GM12864 (cell line): ENCODE measurements around the gene B3GALT4.
"Not testable (repeated sequence)": the region's sequence is repeated elsewhere in the genome, so short reads cannot be mapped to it uniquely, and the experiment has no call there.

Source experiments
- DNase-seq: peaks from one replicate; pipeline ENCODE4 v3.0.0-alpha.2; 2011; ENCODE audit warnings: low read depth
- H3K4me3 ChIP-seq: 2 replicates; pipeline ENCODE4 v1.5.1; 2011; ENCODE audit warnings: mild to moderate bottlenecking, low read depth, low read length, control low read depth
- CTCF ChIP-seq: IDR thresholded peaks from 2 replicates; pipeline ENCODE4 v1.5.1; 2011; ENCODE audit warnings: low read depth, mild to moderate bottlenecking, moderate library complexity, low read length, control low read depth, inconsistent platforms; ENCODE audit errors: missing control alignments

The B3GALT4 gene

GRCh38 chr6:33271468-33272274 lies 5.3 kb upstream of the B3GALT4 start, which contains the start of the genes RPS18 and VPS52:
Gene RPS18, plus strand, starts transcription at chr6:33272075. Its CDS starts 45 bp downstream, at chr6:33272120.
Gene VPS52, minus strand, starts transcription at chr6:33271876. Its CDS starts 201 bp downstream, at chr6:33271675.
- peak; percentile 99 for DNase-seq
- no peak for TF ChIP-seq CTCF
- H3K4me3 ChIP-seq, result peak within 1 kb of the TSS; percentile 84

DNA sequence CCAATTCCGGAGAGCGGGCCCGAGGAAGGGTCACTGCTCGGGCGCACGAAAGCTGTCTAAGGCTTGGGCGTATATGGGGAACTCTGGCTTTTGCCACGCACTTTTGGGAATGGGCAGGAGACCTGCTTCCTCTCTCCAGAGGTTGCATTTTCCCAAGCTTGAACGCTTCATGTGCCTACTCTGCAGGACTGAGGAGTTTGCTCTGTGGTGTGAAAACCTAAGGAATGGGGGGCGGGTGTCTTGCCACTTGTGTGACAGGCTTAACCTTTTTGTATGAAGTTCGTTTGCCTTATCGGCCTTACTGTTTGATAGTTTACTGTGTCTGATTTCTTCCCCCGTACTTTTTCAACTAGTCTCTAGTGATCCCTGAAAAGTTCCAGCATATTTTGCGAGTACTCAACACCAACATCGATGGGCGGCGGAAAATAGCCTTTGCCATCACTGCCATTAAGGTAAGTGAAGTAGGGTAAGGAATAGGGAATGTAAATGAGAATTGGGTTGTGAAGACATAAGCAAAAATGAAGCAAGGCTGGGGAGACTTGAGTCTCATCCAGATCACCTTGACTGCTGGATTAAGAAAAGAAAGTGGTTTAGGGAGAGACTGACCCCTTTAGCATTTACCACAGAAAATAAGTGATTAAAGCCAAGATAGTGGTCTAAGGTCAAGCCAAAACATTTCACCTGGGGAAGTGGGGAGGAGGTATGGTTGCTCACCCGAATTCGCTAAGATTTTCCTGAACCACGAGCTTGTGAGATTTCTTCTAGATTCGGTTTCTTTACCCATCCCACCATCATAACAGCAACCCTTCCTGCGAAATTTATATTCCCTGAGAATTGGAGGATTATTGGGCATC lies 4.4 kb upstream of the B3GALT4 start:
- no peak for DNase-seq
- TF ChIP-seq CTCF, result no peak

DNA sequence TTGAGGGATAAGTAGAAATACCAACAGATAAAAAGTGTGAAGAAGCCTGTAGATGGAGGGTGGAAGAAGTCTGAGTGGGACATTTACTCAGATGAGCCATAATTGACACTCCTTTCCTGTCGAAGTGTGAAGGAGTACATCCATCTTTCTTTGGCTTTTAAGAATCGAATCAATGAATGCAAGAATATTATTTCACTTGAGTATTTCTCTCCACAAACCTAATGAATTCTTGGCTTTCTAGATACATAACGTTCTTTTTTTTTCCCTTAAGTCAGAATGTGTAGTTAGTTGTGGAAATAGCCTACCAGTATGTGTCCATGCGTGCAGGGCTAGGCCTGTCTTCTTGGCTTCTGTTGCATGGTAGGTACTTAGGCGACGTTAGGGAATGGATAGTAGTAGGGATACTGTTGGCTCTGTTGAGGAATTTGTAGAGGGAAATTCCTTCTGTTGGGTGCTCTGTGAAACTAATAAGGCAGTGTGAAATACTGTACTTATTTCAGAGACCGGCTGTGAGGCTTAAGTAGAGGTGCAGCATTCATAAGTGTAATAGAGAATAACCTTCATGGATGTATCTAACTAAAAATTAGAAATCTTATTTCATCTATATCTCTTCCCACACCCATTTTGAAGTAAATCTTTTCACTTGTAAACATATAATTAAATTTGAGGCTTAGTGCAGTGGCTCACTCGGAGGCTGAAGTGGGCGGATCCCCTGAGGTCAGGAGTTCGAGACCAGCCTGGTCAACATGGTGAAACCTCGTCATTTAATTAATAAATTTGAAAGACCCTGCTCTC lies 3.6 kb upstream of the B3GALT4 start:
- H3K4me3 ChIP-seq, result peak overlapping the region; percentile 84
- DNase-seq, result no peak
- TF ChIP-seq CTCF, result no peak

More for the DNA sequence above, 4.4 kb upstream of the B3GALT4 start:
- peak overlapping the region; percentile 84 for H3K4me3 ChIP-seq

- no peak for DNase-seq
- no peak for TF ChIP-seq CTCF
- H3K4me3 ChIP-seq, result peak overlapping the region; percentile 84
Measured at GRCh38 chr6:33273924-33274902, 2.7 kb upstream of the B3GALT4 start.

DNA sequence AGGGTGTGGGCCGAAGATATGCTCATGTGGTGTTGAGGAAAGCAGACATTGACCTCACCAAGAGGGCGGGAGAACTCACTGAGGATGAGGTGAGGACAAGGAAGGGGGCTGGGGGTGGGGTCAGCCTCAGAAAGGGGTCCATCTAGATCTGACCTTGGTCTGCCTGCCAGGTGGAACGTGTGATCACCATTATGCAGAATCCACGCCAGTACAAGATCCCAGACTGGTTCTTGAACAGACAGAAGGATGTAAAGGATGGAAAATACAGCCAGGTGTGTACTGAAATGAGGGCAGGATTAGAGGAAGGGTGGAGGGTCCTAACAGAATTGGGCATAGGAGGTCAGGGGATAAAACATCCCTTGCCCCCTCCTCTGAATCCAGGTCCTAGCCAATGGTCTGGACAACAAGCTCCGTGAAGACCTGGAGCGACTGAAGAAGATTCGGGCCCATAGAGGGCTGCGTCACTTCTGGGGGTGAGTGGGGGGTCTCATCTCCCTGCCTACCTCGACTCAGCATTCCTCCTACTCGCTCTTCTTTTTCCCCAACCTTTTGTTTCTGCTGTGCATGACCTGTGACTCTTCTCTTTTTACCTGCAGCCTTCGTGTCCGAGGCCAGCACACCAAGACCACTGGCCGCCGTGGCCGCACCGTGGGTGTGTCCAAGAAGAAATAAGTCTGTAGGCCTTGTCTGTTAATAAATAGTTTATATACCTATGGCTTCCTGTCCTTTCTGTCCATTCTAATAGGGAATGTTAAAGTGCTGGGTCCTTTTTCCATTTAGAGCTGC lies 935 bp upstream of the B3GALT4 start:
- H3K4me3 ChIP-seq, result peak overlapping the region; percentile 84
- DNase-seq, result not testable (repeated sequence)

- DNase-seq, result no peak
- H3K4me3 ChIP-seq, result peak overlapping the region; percentile 84
- TF ChIP-seq CTCF, result no peak
Measured at GRCh38 chr6:33276581-33276863, 401 bp upstream of the B3GALT4 start.
